Activated naive CD4-positive, alpha-beta T cell treated with anti-CD3 and anti-CD28 coated beads, Interleukin-2, amount 10 ng/mL, durations not matched to agents 5 hours and 36 hours (primary cell): ENCODE results near the gene SLC41A1. TPM values are rescaled to one million over a fixed set of nuclear protein-coding genes. Genes with fewer than 3 reads are reported as not detected.

Source experiments
- total RNA-seq, 2 experiments: library from RNA; stranded (reverse); gene quantifications; one replicate each; pipeline ENCODE4 v1.2.3, GENCODE V29; 2021

SLC41A1 gene
- total RNA-seq: 10 to 100 TPM; 10.8 to 11.5 TPM

GRCh38 chr1:205812878-205813754 is at the start of gene SLC41A1:
Gene SLC41A1, minus strand, starts transcription at chr1:205813198. Its CDS starts 2,757 bp downstream, at chr1:205810441.

GRCh38 chr1:205849619-205850355 is 36.8 kb upstream of the SLC41A1 start, which contains the start of gene PM20D1:
Gene PM20D1, minus strand, starts transcription at chr1:205850132. Its CDS starts 60 bp downstream, at chr1:205850072.

GRCh38 chr1:205775015-205775716 is 37.8 kb downstream of the SLC41A1 start, which contains the start of gene RAB29:
Gene RAB29, minus strand, starts transcription at chr1:205775482. Its CDS starts 526 bp downstream, at chr1:205774956.

GRCh38 chr1:205750138-205751035 is 62.6 kb downstream of the SLC41A1 start, which contains the start of gene NUCKS1:
Gene NUCKS1, minus strand, starts transcription at chr1:205750182. Its CDS starts 209 bp downstream, at chr1:205749973.

Other genes with a start within 250 kb of the SLC41A1 start
- 10 to 100 TPM; 94.8 to 98.1 TPM for gene ELK4, start 181.2 kb downstream of the SLC41A1 start, total RNA-seq
- under 1 TPM in 1 of 2 experiments, not detected in 1; 0.05 TPM for gene SLC45A3, start 132.7 kb downstream of the SLC41A1 start, total RNA-seq
- gene NUCKS1, start 63.0 kb downstream of the SLC41A1 start, total RNA-seq: 100 to 1,000 TPM; 178 to 187 TPM
- gene RAB29, start 37.7 kb downstream of the SLC41A1 start, total RNA-seq: 10 to 100 TPM; 53.4 to 56.5 TPM
- under 1 TPM; 0.71 to 0.82 TPM for gene PM20D1, start 36.9 kb upstream of the SLC41A1 start, total RNA-seq
- gene SLC26A9, start 130.3 kb upstream of the SLC41A1 start, total RNA-seq: not detected
- not detected for gene RAB7B, start 190.2 kb upstream of the SLC41A1 start, total RNA-seq
- gene CTSE, start 210.7 kb upstream of the SLC41A1 start, total RNA-seq: not detected
- not detected for gene RHEX, start 240.0 kb upstream of the SLC41A1 start, total RNA-seq